Measurements from ENCODE around the gene NTNG2.

NTNG2 gene

DNA sequence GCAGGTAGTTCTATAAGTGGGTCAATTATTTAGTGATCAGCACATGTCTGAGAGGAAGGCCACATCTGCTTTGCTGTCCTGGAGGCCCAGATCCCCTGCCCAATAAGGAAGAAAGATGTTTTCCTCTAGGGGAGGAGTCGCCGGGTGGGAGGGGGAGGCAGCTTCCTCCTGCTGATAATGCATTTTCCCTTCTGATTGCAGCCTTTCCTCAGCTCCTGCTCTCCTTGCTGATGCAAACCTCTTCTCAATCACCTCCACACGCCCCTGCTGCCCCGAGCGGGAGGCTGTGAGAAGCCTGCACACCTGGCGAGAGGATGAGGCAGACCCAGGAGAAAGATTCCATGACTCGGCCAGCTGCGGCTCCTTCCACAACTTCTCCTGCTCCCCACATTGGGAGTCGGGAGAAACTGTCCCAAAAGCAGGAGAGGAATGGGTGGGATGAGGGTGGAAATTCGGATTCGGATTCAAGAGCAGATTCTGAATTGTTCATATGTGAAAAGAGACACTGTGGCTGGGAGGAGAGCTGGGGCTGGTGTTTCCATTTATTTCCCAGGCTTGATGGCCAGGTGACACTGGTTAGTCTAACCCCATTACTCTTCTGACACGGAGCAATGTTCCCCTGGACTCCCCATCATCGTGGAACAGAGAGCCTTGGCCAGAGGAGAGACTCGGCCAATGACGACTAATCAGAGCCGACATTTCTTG is 6.8 kb upstream of the NTNG2 start:
- no peak for TF ChIP-seq ZNF558 (tag by site-specific recombination; IDR thresholded peaks at IDR 0.05)
- TF ChIP-seq, protein P1, sequence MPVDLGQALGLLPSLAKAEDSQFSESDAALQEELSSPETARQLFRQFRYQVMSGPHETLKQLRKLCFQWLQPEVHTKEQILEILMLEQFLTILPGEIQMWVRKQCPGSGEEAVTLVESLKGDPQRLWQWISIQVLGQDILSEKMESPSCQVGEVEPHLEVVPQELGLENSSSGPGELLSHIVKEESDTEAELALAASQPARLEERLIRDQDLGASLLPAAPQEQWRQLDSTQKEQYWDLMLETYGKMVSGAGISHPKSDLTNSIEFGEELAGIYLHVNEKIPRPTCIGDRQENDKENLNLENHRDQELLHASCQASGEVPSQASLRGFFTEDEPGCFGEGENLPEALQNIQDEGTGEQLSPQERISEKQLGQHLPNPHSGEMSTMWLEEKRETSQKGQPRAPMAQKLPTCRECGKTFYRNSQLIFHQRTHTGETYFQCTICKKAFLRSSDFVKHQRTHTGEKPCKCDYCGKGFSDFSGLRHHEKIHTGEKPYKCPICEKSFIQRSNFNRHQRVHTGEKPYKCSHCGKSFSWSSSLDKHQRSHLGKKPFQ (tag by site-specific recombination; IDR thresholded peaks at IDR 0.05): no peak
- no peak for TF ChIP-seq ZFP37 (tag by site-specific recombination; IDR thresholded peaks at IDR 0.05)
- no peak for TF ChIP-seq ZNF449 (tag by site-specific recombination; IDR thresholded peaks at IDR 0.05)
- TF ChIP-seq RBAK (tag by site-specific recombination; IDR thresholded peaks at IDR 0.05): no peak
- no peak for TF ChIP-seq ZSCAN18 (tag by site-specific recombination; IDR thresholded peaks at IDR 0.05)
- no peak for TF ChIP-seq ZNF76 (tag by site-specific recombination; IDR thresholded peaks at IDR 0.05; ENCODE audit: borderline replicate concordance, low read depth)
- TF ChIP-seq ZNF645 (tag by site-specific recombination; IDR thresholded peaks at IDR 0.05): no peak
- TF ChIP-seq ZNF747 (tag by site-specific recombination; IDR thresholded peaks at IDR 0.05): no peak
- TF ChIP-seq, protein P2, sequence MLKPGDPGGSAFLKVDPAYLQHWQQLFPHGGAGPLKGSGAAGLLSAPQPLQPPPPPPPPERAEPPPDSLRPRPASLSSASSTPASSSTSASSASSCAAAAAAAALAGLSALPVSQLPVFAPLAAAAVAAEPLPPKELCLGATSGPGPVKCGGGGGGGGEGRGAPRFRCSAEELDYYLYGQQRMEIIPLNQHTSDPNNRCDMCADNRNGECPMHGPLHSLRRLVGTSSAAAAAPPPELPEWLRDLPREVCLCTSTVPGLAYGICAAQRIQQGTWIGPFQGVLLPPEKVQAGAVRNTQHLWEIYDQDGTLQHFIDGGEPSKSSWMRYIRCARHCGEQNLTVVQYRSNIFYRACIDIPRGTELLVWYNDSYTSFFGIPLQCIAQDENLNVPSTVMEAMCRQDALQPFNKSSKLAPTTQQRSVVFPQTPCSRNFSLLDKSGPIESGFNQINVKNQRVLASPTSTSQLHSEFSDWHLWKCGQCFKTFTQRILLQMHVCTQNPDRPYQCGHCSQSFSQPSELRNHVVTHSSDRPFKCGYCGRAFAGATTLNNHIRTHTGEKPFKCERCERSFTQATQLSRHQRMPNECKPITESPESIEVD (tag by site-specific recombination; IDR thresholded peaks at IDR 0.05): no peak
- TF ChIP-seq ZNF214 (tag by site-specific recombination; IDR thresholded peaks at IDR 0.05; ENCODE audit: borderline replicate concordance): no peak
- no peak overlapping the region for H3K27ac ChIP-seq (ENCODE audit: extremely low read depth, low read depth, low read length)
- H3K4me3 ChIP-seq (ENCODE audit: low read depth, low read length): no peak overlapping the region
- ChIA-PET CTCF (interaction anchor here (1.0 to 7.4 kb wide), 2 partner anchors 14 to 81 kb away, joined by 3 to 46 read pairs; no protein-coding TSS in a partner anchor), POLR2A (no interaction called here)
- no peaks in the 10 kb centered on the region for H3K9me3 ChIP-seq (ENCODE audit: control insufficient read depth, insufficient read depth, low read depth, low read length)
- no peaks in the 10 kb centered on the region for H3K36me3 ChIP-seq (ENCODE audit: control insufficient read depth in 2 of 2, insufficient read depth in 1 of 2, low read length in 2 of 2)
- no peaks in the 10 kb centered on the region for H3K4me1 ChIP-seq (ENCODE audit: control insufficient read depth, insufficient read depth, low read length)

GRCh38 chr9:132155568-132155895 is 6.3 kb upstream of the NTNG2 start:
- TF ChIP-seq ZBTB26 (tag by site-specific recombination; optimal IDR thresholded peaks at IDR 0.05): no peak
- TF ChIP-seq ZNF423 (tag by site-specific recombination; IDR thresholded peaks at IDR 0.05): no peak
- TF ChIP-seq ZNF623 (tag by site-specific recombination; IDR thresholded peaks at IDR 0.05): no peak
- no peak for TF ChIP-seq ZNF211 (tag by site-specific recombination; IDR thresholded peaks at IDR 0.05; ENCODE audit: low read depth)
- no peak for TF ChIP-seq YY2 (tag by site-specific recombination; IDR thresholded peaks at IDR 0.05)
- TF ChIP-seq ZNF404 (tag by site-specific recombination; IDR thresholded peaks at IDR 0.05): no peak
- Histone ChIP-seq H3K36me3 (ENCODE audit: control insufficient read depth in 2 of 2, insufficient read depth in 1 of 2, low read length in 2 of 2) (no peaks in the 10 kb centered on the region), H3K4me3 (ENCODE audit: low read depth, low read length) (no peak overlapping the region), H3K4me1 (ENCODE audit: control insufficient read depth, insufficient read depth, low read length) (no peaks in the 10 kb centered on the region), H3K9me3 (ENCODE audit: control insufficient read depth, insufficient read depth, low read depth, low read length) (no peaks in the 10 kb centered on the region), H3K27ac (ENCODE audit: extremely low read depth, low read depth, low read length) (no peak overlapping the region)
- ChIA-PET CTCF (interaction anchor here (1.0 to 7.4 kb wide), 2 partner anchors 14 to 81 kb away, joined by 3 to 46 read pairs; no protein-coding TSS in a partner anchor), POLR2A (no interaction called here)
